ENCODE results near the gene COG7.
"Not testable (repeated sequence)": the region's sequence is repeated elsewhere in the genome, so short reads cannot be mapped to it uniquely, and the experiment has no call there.

COG7 gene

GRCh38 chr16:23469814-23470213, 16.8 kb upstream of the COG7 start:
- no peaks in the 10 kb centered on the region for H3K27me3 ChIP-seq (ENCODE audit: low read depth, low read length)
- no peak overlapping the region for H3K27ac ChIP-seq (ENCODE audit: low read length)
- H3K9me3 ChIP-seq (ENCODE audit: control insufficient read depth in 1 of 2, low read length in 2 of 2) = no peaks in the 10 kb centered on the region
- H3K4me3 ChIP-seq (ENCODE audit: low read depth in 1 of 2, low read length in 2 of 2) = no peak overlapping the region
- peaks cover 47 to 57% of the 10 kb centered on the region in 2 donors for H3K36me3 ChIP-seq (ENCODE audit: control insufficient read depth in 1 of 2, insufficient read depth in 2 of 2, low read length in 2 of 2)
- no peaks in the 10 kb centered on the region for H3K4me1 ChIP-seq (ENCODE audit: control insufficient read depth in 1 of 2, insufficient read depth in 2 of 2, low read length in 2 of 2)

- H3K27me3 ChIP-seq (ENCODE audit: low read depth, low read length) = no peaks in the 10 kb centered on the region
- H3K36me3 ChIP-seq (ENCODE audit: control insufficient read depth in 1 of 2, insufficient read depth in 2 of 2, low read length in 2 of 2) = peaks cover 38 to 46% of the 10 kb centered on the region in 2 donors
- H3K27ac ChIP-seq (ENCODE audit: low read length) = no peak overlapping the region
- H3K9me3 ChIP-seq (ENCODE audit: control insufficient read depth in 1 of 2, low read length in 2 of 2) = no peaks in the 10 kb centered on the region
- no peak overlapping the region for H3K4me3 ChIP-seq (ENCODE audit: low read depth in 1 of 2, low read length in 2 of 2)
- peaks cover 4 to 6% of the 10 kb centered on the region in 2 donors for H3K4me1 ChIP-seq (ENCODE audit: control insufficient read depth in 1 of 2, insufficient read depth in 2 of 2, low read length in 2 of 2)
Observed at GRCh38 chr16:23466162-23466885, 13.3 kb upstream of the COG7 start.

GRCh38 chr16:23465179-23465578, 12.2 kb upstream of the COG7 start:
- Histone ChIP-seq H3K9me3 (ENCODE audit: control insufficient read depth in 1 of 2, low read length in 2 of 2) (no peaks in the 10 kb centered on the region), H3K36me3 (ENCODE audit: control insufficient read depth in 1 of 2, insufficient read depth in 2 of 2, low read length in 2 of 2) (peaks cover 38 to 43% of the 10 kb centered on the region in 2 donors), H3K27me3 (ENCODE audit: low read depth, low read length) (no peaks in the 10 kb centered on the region), H3K27ac (ENCODE audit: low read length) (no peak overlapping the region), H3K4me3 (ENCODE audit: low read depth in 1 of 2, low read length in 2 of 2) (no peak overlapping the region), H3K4me1 (ENCODE audit: control insufficient read depth in 1 of 2, insufficient read depth in 2 of 2, low read length in 2 of 2) (peaks cover 4 to 6% of the 10 kb centered on the region in 2 donors)

DNA sequence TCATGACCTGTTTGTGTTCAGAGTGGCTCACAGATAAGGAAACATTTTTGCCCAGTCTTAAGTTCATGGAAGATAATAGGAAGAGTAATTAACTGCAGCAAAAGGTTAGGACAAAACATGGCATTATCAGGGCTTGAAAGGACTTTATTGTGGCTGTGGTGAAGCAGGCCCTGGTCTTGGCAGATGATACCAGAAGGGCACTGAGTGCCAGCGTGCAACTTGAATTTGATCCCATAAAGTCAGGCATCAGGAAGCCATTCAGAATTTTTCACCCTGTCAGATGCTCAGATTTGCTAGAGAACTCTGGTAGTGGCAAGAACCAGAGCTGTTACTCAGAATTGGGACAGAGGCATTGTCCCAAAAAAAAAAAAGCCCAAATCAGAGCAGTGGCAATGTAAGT, 11.2 kb upstream of the COG7 start:
- peaks cover 31 to 33% of the 10 kb centered on the region in 2 donors for H3K36me3 ChIP-seq (ENCODE audit: control insufficient read depth in 1 of 2, insufficient read depth in 2 of 2, low read length in 2 of 2)
- H3K4me1 ChIP-seq (ENCODE audit: control insufficient read depth in 1 of 2, insufficient read depth in 2 of 2, low read length in 2 of 2) = peaks cover 4 to 6% of the 10 kb centered on the region in 2 donors
- no peak overlapping the region for H3K4me3 ChIP-seq (ENCODE audit: low read depth in 1 of 2, low read length in 2 of 2)
- H3K27ac ChIP-seq (ENCODE audit: low read length) = no peak overlapping the region
- no peaks in the 10 kb centered on the region for H3K9me3 ChIP-seq (ENCODE audit: control insufficient read depth in 1 of 2, low read length in 2 of 2)
- no peaks in the 10 kb centered on the region for H3K27me3 ChIP-seq (ENCODE audit: low read depth, low read length)

- H3K4me1 ChIP-seq (ENCODE audit: control insufficient read depth in 1 of 2, insufficient read depth in 2 of 2, low read length in 2 of 2); H3K9me3 ChIP-seq (ENCODE audit: control insufficient read depth in 1 of 2, low read length in 2 of 2); H3K27me3 ChIP-seq (ENCODE audit: low read depth, low read length); H3K27ac ChIP-seq (ENCODE audit: low read length); H3K4me3 ChIP-seq (ENCODE audit: low read depth in 1 of 2, low read length in 2 of 2): not testable (repeated sequence)
- H3K36me3 ChIP-seq (ENCODE audit: control insufficient read depth in 1 of 2, insufficient read depth in 2 of 2, low read length in 2 of 2) = peaks cover 24 to 25% of the 10 kb centered on the region in 2 donors
Observed at GRCh38 chr16:23462994-23463393, 10.0 kb upstream of the COG7 start.

DNA sequence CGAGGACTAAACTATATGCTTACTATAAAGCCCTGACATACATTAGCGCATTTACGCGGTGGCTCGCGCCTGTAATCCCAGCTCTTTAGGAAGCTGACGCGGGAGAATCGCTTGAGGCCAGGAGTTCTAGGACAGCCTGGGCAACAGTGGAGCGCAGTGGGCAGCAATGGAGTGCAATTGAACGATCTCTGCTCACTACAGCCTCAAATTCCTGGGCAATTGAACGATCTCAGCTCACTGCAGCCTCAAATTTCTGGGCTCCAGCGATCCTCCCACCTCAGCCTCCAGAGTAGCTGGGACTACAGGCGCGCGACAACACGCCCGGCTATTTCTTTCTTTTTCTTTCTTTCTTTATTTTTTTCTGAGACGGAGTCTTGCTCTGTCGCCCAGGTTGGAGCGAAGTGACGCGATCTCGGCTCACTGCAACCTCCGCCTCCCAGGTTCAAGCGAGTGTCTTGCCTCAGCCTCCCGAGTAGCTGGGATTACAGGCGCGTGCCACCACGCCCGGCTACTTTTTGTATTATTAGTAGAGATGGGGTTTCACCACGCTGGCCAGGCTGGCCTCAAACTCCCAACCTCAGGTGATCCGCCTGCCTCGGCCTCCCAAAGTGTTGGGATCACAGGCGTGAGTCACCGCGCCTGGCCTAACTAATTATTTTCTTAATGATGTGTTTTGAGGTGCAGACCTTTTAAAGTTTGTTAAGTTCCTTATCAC, 506 bp upstream of the COG7 start:
- H3K27ac ChIP-seq (ENCODE audit: low read length) = no peak overlapping the region
- peak overlapping the region; percentile 83 to 100 for H3K4me3 ChIP-seq (ENCODE audit: low read depth in 1 of 2, low read length in 2 of 2)
- no peaks in the 10 kb centered on the region for H3K27me3 ChIP-seq (ENCODE audit: low read depth, low read length)
- peaks cover 7 to 29% of the 10 kb centered on the region in 2 donors for H3K4me1 ChIP-seq (ENCODE audit: control insufficient read depth in 1 of 2, insufficient read depth in 2 of 2, low read length in 2 of 2)
- H3K36me3 ChIP-seq (ENCODE audit: control insufficient read depth in 1 of 2, insufficient read depth in 2 of 2, low read length in 2 of 2) = no peaks in the 10 kb centered on the region
- no peaks in the 10 kb centered on the region for H3K9me3 ChIP-seq (ENCODE audit: control insufficient read depth in 1 of 2, low read length in 2 of 2)

DNA sequence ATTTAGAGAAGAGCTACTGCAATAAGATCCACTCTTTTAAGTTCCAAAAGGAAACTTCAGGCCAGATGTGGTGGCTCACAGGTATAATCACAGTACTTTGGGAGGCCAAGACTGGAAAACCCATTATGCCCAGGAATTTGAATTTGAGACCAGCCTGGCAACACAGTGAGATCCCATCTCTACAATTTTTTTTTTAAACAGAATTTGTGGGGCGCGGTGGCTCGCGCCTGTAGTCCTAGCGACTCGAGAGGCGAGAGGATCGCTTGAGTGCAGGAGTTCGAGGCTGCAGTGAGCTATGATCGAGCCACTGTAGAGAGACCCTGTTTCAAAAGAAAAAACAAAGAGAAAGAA, 793 bp downstream of the COG7 start:
- Histone ChIP-seq H3K36me3 (ENCODE audit: control insufficient read depth in 1 of 2, insufficient read depth in 2 of 2, low read length in 2 of 2) (no peaks in the 10 kb centered on the region), H3K27me3 (ENCODE audit: low read depth, low read length) (no peaks in the 10 kb centered on the region), H3K27ac (ENCODE audit: low read length) (peak overlapping the region; percentile 75), H3K4me1 (ENCODE audit: control insufficient read depth in 1 of 2, insufficient read depth in 2 of 2, low read length in 2 of 2) (peaks cover 7 to 29% of the 10 kb centered on the region in 2 donors), H3K9me3 (ENCODE audit: control insufficient read depth in 1 of 2, low read length in 2 of 2) (no peaks in the 10 kb centered on the region), H3K4me3 (ENCODE audit: low read depth in 1 of 2, low read length in 2 of 2) (peak overlapping the region; percentile 83 to 100)

GRCh38 chr16:23448392-23448791, 4.6 kb downstream of the COG7 start:
- Histone ChIP-seq H3K27me3 (ENCODE audit: low read depth, low read length) (no peaks in the 10 kb centered on the region), H3K9me3 (ENCODE audit: control insufficient read depth in 1 of 2, low read length in 2 of 2) (no peaks in the 10 kb centered on the region), H3K36me3 (ENCODE audit: control insufficient read depth in 1 of 2, insufficient read depth in 2 of 2, low read length in 2 of 2) (peaks cover 11 to 24% of the 10 kb centered on the region in 2 donors), H3K4me1 (ENCODE audit: control insufficient read depth in 1 of 2, insufficient read depth in 2 of 2, low read length in 2 of 2) (peaks cover 7 to 23% of the 10 kb centered on the region in 2 donors), H3K4me3 (ENCODE audit: low read depth in 1 of 2, low read length in 2 of 2) (no peak overlapping the region), H3K27ac (ENCODE audit: low read length) (no peak overlapping the region)

DNA sequence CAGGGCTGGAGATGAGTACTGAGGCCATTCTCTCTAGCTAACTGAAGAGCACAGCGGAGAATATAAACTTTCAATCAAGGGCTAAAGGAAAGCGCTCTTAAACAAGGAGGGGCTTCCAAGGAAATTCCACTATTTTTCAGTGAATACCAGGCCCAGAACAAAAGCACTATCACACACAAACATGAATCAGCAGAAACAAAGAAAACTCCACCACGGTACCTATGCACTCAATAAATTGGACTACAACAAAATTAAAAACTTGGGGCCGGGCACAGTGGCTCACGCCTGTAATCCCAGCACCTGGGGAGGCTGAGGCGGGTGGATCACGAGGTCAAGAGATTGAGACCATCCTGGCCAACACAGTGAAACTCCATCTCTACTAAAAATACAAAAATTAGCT, 15.4 kb downstream of the COG7 start:
- H3K27me3 ChIP-seq (ENCODE audit: low read depth, low read length); H3K9me3 ChIP-seq (ENCODE audit: control insufficient read depth in 1 of 2, low read length in 2 of 2); H3K4me1 ChIP-seq (ENCODE audit: control insufficient read depth in 1 of 2, insufficient read depth in 2 of 2, low read length in 2 of 2); H3K27ac ChIP-seq (ENCODE audit: low read length); H3K4me3 ChIP-seq (ENCODE audit: low read depth in 1 of 2, low read length in 2 of 2): not testable (repeated sequence)
- H3K36me3 ChIP-seq (ENCODE audit: control insufficient read depth in 1 of 2, insufficient read depth in 2 of 2, low read length in 2 of 2) = peaks cover 18 to 54% of the 10 kb centered on the region in 2 donors

DNA sequence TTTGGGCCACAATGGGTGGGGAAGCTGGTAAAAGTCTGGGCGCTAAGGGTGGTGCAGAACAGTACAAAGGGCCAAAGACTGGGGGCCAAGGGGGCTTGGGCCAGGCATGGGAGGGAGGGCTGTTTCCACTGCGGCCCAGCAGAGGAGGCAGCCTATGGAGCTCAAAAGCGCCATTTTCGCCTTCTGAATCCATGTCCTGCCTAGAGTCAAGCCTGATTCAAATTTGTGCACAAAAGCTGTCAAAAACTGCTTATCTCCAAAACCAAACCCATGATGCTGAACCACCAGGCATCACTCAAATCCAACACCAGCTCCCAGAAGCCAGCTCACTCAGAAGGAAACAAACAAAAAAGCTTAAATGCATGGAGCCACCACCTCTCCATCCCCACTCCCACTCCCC, 16.0 kb downstream of the COG7 start:
- Histone ChIP-seq H3K27me3 (ENCODE audit: low read depth, low read length) (no peaks in the 10 kb centered on the region), H3K36me3 (ENCODE audit: control insufficient read depth in 1 of 2, insufficient read depth in 2 of 2, low read length in 2 of 2) (peaks cover 20 to 51% of the 10 kb centered on the region in 2 donors), H3K9me3 (ENCODE audit: control insufficient read depth in 1 of 2, low read length in 2 of 2) (no peaks in the 10 kb centered on the region), H3K4me3 (ENCODE audit: low read depth in 1 of 2, low read length in 2 of 2) (no peak overlapping the region), H3K4me1 (ENCODE audit: control insufficient read depth in 1 of 2, insufficient read depth in 2 of 2, low read length in 2 of 2) (no peaks in the 10 kb centered on the region), H3K27ac (ENCODE audit: low read length) (no peak overlapping the region)

DNA sequence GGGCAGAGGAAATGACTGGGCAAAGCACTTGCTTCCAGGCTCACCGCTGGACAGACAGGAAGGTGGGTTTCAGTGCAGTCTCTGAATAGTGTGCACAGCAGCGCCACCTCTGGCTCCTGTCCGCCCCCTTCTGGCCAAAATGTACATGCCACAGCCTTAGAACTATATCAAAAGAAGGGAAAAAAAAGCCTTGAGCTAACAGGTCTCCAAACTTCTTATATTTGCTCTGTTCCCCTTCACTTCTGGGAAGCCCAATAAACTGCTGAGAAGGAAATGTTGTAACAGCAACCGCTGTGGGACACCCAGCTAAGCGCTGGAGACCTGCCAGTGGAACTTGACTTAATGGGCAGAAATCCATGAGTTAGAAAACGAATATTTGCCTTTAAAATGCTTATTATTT, 17.5 kb downstream of the COG7 start:
- Histone ChIP-seq H3K4me1 (ENCODE audit: control insufficient read depth in 1 of 2, insufficient read depth in 2 of 2, low read length in 2 of 2) (no peaks in the 10 kb centered on the region), H3K27me3 (ENCODE audit: low read depth, low read length) (no peaks in the 10 kb centered on the region), H3K9me3 (ENCODE audit: control insufficient read depth in 1 of 2, low read length in 2 of 2) (no peaks in the 10 kb centered on the region), H3K36me3 (ENCODE audit: control insufficient read depth in 1 of 2, insufficient read depth in 2 of 2, low read length in 2 of 2) (peaks cover 17 to 42% of the 10 kb centered on the region in 2 donors), H3K27ac (ENCODE audit: low read length) (no peak overlapping the region), H3K4me3 (ENCODE audit: low read depth in 1 of 2, low read length in 2 of 2) (no peak overlapping the region)
